Measurements from ENCODE around the gene MS4A4E.
"Not testable (repeated sequence)": the region's sequence is repeated elsewhere in the genome, so short reads cannot be mapped to it uniquely, and the experiment has no call there.

MS4A4E gene

GRCh38 chr11:60242740-60243239, at the start of gene MS4A4E:
MS4A4E (minus strand) TSS chr11:60243137; CDS start chr11:60230055, 13,082 bp downstream.
- no peak for DNase-seq

GRCh38 chr11:60292145-60292544, 49.2 kb upstream of the MS4A4E start:
- no peak for DNase-seq

DNA sequence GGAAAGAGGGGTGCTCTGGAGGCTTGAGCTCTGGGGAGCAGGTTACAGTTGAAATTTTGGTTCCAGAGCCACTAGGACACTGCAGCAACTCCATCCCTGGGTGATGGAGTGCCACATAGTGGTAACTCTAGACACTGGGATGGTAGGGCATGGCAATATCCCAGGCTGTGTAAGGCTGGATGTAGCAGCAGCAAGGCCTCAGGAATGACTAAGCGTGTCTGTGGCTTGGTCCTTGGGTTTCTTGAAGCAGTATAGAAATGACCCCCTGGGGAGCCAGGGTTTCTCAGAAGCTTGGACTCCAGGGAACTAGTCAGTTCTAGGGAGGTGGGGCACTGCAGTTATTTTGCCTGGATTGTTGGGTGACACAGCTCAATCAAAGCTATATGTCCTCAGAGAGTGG, 45.6 kb upstream of the MS4A4E start:
- no peak for DNase-seq

DNA sequence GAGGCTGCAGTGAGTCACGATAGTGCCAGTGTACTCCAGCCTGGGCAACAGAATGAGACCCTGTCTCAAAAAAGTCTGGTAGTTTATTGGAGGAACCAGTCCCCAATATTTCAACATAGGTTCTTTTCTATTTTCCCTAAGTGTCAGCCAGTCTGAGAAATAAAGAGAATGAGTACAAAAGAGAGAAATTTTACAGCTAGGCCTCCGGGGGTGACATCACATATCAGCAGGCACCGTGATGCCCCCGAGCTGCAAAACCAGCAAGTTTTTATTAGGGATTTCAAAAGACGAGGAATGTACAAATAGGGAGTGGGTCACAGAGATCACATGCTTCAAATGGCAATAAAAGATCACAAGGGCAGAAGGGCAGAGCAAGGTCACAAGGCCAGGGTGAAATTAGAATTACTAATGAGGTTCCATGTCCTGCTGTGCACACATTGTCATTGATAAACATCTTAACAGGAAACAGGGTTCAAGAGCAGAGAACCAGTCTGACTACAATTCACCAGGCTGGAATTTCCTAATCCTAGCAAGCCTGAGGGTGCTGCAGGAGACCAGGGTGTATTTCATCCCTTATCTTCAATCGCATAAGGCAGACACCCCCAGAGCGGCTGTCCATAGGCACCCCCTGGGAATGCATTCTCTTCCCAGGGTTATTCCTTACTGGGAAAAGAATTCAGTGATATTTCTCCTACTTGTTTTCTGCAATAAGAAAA, 42.6 kb upstream of the MS4A4E start:
- not testable (repeated sequence) for DNase-seq

GRCh38 chr11:60282286-60282685, 39.3 kb upstream of the MS4A4E start:
- DNase-seq, result no peak

DNA sequence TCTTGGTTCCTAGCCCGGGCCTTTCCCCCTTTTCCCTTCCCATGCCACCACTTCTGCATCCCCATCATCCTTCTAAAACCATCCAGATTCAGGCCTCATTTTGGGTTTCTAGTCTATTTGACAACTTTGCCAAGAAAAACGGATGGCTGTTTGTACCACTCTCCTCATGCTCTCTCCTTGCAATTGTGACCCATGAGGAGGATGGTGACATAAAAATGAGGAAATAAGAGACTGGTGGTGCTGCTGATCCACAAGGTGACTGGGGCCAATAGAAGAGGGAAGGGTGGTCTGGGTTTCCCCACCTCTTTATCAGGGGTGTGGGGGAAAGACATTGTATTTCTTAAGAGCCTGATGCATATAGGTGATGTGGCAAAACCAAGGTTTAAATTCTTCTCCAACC, 38.5 kb upstream of the MS4A4E start:
- DNase-seq, result no peak

- DNase-seq, result peak; percentile 41
Observed at GRCh38 chr11:60280412-60280811, 37.5 kb upstream of the MS4A4E start, which contains the start of gene MS4A4A. MS4A4A (plus strand) TSS chr11:60280666; CDS start chr11:60280676, 10 bp downstream.

GRCh38 chr11:60274416-60274815, 31.5 kb upstream of the MS4A4E start:
- DNase-seq, result no peak

DNA sequence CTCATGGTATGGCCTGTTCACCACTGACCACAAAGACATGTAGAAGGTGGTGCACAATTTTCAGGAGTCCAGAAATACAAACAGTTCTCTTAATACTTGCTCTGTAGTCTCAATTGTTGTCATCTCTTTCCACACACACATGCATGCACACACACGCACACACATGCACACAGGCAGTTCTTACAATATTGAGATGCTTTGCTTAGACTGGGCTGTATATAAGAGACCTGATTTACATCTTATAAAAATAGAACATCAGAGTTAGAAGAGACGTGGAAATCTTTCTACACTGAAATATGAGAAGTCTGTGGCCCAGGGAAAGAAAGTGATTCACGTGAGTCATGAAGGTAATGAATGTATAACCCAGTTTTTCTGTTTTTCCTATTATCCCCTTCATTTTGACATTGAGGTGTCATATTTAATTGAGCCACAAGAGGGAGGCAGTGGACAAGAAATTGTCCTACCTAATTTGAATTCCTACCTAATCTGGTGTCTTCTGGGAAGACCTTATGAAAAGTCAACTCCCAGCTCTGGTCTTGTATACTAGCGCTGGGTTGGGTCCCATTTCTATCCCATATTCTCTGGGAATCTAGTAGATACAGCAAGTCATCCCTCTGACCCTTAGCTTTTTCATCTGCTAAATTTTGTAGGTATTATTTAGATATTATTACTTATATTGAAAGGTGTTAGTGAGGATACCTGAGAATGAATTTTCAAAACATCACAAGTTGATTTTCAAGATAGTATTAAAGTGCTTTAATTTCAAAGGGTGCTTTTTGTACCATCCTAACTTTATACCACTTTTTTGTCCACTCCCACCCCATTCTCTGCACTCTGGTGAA, 22.7 kb upstream of the MS4A4E start:
- no peak for DNase-seq

DNA sequence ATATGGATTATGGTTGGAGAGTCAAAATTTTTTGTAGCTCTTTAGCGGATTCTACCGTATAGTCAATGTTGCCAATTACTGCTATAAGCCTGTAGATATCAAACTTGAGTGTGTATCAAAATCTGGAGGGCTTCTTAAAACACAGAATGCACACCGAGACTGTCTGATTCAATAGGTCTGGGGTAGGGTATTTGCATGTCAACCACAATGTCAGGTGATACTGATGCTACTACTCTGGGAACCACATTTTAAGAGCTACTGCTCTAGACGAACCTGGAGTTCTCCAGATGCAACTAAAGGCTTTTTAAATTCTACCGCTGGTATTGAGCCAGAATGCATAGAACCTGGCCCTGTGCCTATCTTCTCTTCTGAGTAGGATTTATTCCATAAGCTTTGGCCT, 21.7 kb upstream of the MS4A4E start:
- no peak for DNase-seq

- no peak for DNase-seq
Observed at GRCh38 chr11:60263402-60263801, 20.5 kb upstream of the MS4A4E start.

DNA sequence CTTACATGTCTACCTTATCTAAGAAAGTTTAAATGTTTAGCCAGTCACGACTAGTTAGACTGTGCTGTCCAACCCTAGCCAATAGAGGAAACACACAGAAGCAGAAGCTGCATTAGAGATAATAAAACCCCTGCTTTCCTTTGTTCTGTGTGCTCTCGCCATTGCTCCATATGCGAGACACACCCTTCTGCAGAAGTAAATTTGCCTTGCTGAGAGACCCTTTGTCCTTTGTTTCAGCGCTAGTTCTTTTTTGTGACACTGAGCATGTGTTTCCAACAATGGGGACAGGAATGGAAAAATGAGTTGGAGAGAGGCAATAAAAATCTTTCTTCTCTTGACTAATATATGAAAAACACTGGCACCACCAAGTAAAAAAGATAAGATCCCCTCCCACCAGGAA, 18.1 kb upstream of the MS4A4E start:
- DNase-seq, result no peak

- no peak for DNase-seq
Observed at GRCh38 chr11:60257956-60258722, 15.2 kb upstream of the MS4A4E start.

- no peak for DNase-seq
Observed at GRCh38 chr11:60252213-60253108, 9.5 kb upstream of the MS4A4E start.

DNA sequence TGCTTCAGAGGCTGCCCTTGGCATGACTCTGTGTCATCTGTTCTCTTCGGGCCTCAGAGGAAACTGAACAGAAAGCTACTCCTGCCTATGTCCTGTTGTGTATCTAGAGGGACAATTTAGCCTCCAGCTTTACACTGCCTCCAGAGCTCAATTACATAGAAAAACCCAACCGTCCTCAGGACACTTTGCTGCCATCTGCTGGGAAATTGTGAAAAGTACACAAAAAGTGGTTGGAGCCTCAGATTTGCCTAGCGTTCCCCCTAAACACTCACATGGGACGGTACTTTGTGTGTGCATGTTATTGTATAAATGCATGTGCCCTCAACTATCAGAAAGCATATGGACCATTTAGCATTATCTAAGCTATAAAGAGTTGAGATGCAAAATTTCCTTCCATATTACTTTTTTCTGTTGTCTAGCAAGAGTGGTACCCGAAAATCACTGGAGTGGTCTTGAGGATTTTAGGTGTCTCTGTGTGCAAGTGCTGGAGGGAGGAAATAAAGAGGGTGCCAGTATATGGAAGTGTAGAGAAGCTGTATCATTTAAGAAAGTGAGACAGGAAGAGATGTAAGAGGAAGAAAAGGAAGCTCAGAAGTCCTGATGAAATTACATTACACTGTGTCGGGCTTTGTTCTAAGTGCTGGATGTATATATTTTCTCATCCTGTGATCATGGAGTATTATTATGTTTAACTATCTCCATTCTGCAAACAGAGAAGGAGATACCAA, 8.7 kb upstream of the MS4A4E start:
- DNase-seq, result peak; percentile 19

DNA sequence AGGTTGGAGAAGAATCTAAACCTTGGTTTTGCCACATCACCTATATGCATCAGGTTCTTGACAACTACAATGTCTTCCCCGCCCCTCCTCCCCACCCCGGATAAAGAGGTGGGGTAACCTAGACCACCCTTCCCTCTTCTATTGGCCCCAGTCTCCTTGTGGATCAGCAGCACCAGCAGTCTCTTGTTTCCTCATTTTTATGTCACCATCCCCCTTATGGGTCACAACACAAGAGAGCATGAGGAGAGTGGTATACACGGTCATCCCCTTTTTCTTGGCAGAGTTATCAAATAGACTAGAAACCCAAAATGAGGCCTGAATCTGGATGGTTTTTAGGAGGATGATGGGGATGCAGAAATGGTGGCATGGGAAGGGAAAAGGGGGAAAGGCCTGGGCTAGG, 1.2 kb downstream of the MS4A4E start:
- no peak for DNase-seq

DNA sequence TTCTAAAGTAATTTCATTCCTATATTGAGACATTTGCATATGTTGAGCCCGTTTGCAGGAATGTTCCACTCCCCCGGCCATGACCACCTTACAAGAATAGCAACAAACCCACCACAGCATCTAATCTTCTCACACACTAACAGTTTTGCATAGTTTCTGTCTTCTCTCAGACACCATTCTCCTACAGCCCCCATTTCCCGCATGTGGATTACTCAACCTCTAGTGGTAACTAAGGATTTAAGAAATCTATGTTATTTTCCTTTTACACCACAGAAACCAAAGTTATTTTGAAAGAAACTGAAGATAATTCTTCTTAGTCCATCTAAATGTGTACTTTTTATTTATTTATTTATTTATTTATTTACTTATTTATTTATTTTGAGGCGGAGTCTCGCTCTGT, 2.3 kb downstream of the MS4A4E start:
- DNase-seq, result no peak

DNA sequence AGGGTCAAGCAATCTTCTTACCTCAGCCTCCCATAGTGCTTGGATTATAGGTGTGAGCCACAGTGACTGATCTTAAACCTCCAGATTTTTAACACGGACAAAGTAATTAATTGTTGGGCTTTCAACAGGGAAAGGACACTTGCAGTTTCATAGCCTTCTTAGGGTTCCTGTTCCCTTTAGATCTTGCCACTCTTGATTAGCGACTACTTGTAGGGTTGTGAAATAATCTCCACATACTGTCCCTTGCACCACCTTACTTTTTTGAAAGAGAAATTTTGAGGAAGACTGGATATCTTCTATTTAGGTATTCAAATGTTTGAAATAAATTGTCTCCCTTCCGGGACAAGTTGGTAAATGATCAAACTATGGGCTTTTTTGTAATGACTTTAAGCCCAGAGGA, 7.6 kb downstream of the MS4A4E start:
- no peak for DNase-seq

DNA sequence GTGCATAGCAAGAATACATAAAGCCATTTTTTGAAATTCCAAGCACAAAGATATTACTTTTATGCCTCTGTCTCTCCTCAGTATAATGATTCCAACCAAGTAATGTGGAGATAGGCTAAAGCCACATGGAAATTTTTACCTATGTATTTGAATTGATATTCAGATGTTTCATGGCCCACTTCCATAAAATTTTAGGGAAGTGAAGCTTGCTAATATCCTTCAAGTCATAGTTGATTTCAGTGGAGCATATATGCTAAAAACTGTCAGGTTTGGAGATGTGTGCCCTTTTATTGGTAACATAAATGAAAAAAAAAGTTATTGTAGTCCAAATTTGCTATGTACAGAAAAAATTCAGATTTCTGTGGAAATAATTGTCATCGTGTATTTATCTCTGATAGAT, 12.3 kb downstream of the MS4A4E start:
- DNase-seq, result no peak

- no peak for DNase-seq
Observed at GRCh38 chr11:60222141-60222540, 20.8 kb downstream of the MS4A4E start.

DNA sequence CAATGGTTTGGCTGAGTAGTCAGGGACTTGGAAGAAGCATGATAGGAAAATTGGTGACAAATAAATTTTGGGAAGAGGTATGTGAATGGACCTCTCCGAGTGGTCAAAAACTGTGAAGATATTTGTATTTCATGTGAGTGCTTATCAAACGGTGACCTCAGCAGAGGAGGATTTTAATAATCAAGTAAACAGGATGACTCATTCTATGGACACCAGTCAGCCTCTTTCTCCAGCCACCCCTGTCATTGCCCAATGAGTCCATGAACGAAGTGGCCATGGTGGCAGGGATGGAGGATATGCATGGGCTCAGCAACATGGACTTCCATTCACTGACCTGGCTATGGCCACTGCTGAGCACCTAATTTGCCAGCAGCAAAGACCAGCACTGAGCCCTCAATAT, 21.2 kb downstream of the MS4A4E start:
- DNase-seq, result no peak

Measured in CD4-positive, alpha-beta T cell treated with Interferon gamma for 1 hour (primary cell).